GM20431 (cell line): ENCODE measurements around the gene PTPRZ1.

ENCODE experiments used
- in situ Hi-C: fragments of 300-500 bp; cut with MseI, MboI; formaldehyde crosslinking; loops from one replicate; pipeline ENCODE4 v1.15.0; 2020; ENCODE audit warnings: low sequenced_read_pairs; ENCODE audit not compliant: unreplicated experiment

PTPRZ1 gene

DNA sequence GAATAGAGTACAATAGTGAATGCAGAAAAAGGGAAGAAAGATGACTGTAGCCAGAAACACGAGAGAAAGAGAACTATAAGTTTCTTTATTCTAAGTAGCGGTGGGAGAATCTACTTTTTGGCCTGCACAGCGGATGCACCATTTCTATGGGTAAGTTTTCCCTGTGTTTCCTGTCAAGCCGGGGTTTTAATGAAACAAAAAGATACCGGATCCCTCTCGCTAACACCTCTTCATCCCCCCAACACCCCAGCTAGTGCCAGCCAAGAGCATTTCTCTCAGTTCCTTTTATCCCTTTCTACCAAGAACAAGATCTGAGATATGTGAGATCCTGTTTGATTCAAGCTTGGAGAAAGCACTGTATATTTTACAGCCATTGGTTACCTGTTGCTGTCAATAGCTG lies 14.7 kb downstream of the PTPRZ1 start:
- in situ Hi-C loops: no loop called here

DNA sequence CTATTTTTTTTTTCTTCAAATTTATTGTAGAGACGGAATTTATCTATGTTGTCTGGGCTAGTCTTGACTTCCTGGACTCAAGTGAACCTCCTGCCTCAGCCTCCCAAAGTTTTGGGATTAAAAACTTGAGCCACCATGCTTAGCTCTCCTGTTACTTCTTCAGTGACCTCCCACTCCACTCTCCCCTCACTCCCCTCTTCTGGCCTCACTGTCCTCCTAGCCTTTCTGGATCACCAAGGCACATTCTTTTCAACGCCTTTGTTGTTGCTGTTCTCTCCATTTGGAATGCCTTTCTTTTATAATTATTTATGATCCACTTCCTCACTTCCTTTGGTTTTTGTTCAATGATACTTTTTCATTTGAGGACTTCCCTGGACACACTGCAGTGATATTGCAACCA lies 17.9 kb downstream of the PTPRZ1 start:
- in situ Hi-C loops: no loop called here

DNA sequence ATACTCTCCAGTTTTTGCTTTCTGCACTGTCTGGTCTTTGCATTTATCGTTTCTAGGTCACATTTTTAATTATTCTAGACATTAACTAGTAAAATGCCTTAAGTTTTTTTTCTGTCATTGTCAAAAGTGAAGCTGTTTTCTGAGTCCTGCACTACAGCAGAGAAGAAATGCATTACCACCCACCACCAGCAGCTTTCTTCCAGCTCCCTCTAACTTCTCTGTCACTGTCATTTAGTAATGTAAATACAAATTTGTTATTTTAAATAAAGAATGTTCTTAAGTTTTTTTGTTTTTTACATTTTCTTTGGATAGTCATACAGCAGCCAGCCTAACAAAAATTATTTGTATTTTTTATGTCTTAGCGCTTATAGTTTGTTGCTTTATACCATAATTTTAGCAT lies 18.8 kb downstream of the PTPRZ1 start:
- in situ Hi-C loops: no loop called here

DNA sequence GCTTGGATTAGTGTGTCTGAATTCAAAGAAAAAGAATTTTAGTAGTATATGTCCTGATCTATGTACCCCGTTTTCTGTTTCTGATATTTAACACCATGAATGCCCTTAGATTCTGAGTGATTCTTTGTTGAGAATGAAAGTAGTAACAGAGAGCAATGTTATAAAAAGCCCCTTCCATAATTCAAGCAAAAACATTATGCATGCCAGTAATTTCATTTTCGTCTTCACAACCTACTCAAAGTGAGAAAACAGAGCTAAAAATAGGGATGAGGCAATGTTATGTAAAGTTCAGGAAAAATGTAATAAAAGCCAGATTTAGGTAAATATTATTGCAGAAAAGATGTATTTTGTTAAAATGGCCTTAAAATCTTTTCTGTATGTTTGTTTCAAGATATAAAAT lies 28.1 kb downstream of the PTPRZ1 start:
- in situ Hi-C loops: no loop called here

DNA sequence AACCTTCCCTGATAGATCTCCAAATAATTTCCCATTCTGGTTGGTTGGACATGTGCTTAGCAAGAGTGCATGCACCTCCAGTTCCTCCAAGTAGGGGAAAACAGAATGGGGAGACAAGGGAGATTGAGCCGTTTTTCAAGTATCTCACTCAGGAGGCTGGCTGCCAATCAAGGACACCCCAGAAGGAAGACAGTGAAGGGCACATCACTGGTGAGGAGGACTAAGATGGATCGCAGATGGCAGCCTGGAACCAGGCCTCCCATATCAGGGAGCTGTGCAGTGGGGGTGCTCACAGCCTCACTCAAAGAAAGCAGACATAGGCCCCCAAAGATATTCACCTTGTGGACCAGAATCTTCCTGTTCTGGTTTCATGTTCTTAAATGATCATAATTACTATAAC lies 31.2 kb downstream of the PTPRZ1 start:
- in situ Hi-C loops: no loop called here

DNA sequence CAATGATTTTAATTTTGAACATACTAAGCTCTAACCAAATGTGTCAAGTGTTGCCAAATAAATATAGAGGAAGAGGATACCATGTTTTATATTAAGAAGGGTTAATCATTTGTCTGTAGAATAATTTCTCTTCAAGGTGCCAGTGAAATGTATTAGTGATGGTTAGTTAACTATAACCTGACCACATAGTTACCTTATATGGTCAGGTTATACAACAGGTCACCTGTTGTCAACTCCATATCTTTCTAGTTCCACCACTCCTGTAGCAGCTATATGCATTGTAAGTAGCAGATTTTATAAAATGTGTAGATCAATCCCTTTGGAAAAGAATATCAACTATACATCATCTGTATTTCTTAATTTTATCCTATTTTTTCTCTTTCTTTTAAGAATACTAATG lies 35.1 kb downstream of the PTPRZ1 start:
- in situ Hi-C loops: no loop called here

DNA sequence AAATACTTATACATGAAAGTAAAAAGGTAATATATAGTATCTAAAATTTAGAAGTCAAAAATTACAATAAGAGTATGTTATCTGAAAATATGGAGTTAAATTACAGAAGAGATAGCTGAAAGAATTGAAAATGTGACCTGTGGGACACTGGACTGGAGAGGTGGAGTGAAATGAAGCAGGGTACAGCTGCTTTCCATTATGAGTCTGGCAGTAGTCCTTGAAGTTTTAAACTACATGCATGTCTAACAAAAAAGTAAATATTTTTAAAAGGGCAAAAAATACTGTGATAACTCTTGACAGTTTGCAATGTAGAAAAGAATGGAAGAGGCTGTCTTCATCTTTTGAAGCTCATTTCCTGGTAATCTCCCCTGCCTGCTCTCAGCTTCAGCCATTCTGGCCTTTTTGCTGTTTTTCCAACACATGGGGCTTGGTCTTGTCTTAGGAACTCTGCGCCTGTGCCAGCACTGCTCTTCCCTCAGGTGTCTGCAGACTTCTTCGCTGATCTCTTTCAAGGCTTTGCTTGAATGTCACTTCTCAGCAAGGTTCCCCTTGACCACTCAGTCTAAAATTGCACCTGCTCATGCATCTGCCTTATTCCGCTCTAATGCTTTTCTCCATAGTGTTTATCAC lies 36.9 kb downstream of the PTPRZ1 start:
- in situ Hi-C loops: no loop called here

DNA sequence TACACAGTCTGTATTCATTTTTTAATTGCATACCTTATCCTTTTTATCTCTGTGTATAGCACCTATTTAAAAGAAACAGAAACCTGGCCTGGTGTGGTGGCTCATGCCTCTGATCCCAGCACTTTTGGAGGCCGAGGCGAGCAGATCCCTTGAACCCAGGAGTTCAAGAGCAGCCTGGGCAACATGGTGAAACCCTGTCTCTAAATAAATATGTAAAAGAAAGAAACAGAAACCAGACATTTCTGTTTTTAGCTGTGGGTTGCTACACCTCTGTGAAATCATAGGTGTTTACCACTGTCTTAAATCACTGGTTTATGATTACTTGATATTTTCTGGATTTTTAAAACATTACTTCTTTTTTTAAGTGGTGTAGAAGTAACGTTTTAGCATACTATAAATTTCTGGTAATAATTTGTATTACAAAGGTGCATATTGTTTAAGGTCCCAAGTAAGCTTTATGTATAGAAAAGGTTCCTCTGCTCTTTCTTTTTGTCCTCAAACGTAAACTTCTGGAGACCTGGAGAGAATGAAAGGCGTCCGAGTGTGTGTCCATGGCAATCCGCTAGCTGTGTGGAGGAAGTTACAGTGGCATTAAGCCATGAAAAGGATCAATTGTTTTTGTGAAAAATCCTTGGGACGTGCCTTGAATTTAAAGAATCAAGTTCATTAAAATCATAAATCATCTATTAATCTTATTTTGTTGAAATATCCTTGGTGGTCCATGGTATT lies 41.1 kb downstream of the PTPRZ1 start:
- in situ Hi-C loops: no loop called here

DNA sequence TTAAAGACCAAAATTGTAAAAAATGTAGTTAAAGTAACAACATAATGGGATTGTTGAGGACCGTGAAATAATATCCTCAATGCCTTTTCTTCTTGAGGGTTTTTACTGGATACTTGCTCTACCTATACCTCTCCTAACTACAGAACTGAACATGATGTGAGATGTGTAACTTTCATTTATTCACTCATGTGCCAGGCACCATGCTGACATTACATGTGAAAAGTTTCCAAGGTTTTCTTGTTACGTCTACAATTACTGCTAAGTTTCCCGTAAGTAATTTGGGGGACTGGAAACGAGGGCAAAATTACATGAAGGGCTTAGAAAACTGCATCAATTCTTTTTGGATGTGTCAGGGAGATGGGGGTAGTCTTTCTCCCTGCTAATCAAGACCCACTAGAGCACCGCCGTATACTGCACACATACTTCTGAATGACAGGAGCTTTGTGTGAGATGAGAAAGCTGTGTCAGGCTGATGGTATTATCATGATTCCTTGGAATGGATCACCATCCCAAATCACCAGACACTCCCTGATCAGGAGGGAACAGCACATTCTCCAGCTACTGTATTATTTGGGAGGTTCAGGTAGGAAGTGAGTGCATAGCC lies 41.8 kb downstream of the PTPRZ1 start:
- in situ Hi-C loops: no loop called here

DNA sequence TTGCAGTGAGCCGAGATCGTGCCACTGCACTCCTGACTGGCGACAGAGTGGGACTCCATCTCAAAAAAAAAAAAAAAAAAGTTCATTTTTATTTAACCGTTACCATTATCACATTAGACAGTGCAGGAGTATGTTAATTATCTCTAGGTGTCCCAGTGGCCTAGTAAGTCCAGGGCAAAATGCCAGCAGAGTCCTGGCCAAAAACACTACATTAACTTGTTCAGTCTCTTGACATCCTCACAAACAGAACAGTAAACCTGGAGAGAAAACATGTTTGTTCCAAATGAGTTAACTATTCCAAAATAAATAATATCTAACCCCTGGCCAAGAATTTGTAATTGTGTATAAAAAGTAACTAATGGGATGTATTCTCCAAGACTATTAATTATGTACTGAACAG lies 43.2 kb downstream of the PTPRZ1 start:
- in situ Hi-C loops: no loop called here

DNA sequence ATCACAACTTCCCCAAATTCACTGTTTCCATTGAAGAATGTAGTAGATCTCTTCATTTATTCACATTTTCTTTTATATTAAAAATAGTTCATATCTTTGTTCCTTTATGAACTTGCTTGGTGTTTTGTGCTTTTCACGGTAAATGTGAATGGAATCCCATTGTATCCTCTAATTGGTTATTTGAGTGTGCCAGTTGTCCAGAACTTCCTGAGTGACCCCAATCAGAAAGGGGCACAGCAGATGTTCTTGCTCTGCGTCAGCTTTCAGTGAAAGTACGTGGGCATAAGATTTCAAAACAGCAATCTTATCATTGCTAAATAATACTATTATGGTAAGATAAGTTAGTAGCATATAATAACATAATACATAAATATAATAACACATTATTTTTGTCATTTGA lies 47.0 kb downstream of the PTPRZ1 start:
- in situ Hi-C loops: no loop called here

DNA sequence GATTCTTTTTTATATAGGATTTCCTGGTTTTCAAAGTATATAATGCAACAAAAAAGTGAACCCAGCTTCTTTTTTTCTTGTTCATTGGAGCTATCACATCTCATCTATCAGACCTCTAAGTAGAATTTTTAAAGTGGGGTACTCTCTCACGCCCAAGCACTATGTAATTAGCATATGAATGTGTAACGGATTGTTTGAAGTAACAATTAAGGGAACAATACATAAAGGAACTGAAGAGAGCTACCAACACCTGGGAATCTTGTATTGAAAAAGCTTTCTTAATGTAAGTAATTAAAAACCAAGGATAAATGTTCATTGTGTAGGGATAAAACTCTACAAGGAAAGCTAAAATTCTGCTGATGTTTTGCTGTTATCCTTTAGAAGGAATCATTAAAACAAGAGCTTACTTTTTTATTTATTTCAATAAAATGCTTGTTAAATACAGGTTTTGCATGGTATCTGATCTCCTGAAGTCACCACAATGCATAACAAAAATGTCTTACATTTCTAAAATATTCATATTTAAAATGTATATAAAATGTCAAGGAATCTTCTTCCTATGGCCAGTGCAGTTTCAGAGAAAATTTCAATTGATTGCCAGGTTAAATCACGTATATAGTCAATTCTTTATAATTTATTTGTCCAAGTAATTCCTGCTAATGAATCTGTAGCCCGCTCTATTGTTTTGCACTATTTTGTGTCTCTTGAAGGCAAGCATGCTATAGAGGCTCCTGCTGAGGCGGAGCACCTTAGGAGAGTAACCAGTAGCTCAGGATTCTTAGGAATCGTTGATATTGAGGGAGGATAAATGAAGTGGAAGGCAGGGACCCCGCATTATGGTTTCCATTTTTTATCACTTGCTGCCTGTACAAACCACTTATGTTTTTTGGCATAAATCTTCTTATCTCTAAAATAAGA lies 51.6 kb downstream of the PTPRZ1 start:
- in situ Hi-C loops: no loop called here

DNA sequence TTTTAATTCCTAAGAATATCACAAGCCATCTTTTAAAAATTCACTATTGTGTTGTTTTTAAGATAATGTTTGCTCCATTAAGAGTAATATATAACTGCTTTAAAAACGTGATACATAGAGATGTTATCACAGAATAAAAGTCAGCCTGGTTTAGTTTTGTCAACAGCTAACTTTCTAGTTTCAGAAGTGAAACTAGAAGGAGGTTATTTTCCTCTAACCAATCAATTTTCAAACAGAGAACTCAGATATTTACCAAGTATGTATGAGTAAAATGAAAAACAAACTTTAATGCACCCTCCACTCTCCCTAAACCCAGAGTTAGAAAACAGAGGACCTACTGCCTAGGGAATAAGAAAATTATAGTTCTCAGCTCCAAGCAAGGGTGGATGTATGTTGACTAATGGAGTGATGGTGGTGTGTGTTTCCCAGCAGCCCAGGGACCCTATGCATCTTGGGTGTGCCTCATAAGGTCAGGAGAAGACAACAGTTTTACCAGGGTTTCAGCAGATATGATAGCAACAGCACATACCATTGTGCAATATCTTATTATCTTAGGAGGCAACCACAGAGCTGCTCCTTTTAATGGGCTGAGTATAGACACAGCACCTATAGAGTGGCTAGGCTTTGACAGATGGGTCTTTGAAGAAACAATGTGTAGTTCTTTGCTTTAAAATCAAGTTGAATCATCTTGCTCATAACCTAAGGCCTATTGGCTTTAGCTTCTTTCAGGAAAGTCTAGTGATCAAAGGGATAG lies 58.4 kb downstream of the PTPRZ1 start:
- in situ Hi-C loops: no loop called here

DNA sequence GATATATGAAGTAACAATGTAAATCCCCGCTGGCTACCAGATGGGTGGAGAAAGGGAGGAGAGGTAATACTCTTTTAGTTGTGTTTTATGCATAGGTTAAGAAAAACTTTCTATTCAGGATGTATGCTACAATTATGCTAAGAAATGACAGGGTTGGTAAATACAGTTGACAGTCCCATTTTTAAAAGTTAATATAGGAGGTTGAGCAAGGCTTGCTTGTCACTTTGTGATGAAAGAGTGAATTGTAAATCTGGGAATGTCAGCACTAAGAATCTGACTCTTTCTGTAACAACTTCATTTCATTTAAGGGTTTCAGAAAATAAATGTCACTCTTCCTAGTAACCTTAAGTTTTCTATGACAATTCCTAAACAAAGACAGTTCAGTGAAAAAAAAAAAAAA lies 59.8 kb downstream of the PTPRZ1 start:
- in situ Hi-C loops: no loop called here

DNA sequence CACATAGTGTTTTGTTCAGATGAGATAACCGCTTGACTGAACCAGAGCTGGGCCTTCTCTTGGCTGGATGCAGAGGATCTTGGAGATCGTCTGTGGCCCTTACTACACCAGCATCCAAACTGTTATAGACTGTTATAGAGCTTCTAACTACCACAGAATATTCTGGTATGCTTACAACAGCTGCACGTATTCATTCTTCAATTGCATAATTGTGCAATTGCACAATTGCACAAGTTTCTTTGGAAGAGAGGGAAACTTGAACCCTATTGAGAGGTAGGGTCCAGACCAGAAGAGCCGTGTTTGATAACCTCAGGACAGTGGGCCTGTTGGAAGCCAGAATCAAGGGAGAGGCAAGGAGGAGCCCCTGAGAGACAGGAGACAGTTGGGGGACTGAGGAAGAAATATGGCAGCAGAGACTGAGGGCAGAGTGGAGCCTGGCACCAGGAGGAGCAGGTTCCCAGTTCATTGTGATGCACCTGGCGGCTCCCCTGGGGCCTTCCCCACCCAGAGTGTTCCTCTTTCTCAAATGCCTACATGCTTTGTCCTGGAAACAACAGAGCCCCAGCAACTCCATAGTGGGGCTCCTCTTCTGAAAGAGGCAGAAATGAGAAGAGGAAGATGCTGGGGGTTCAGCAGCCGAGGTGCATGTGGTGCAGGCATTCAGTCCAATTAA lies 64.1 kb downstream of the PTPRZ1 start:
- in situ Hi-C loops: no loop called here

DNA sequence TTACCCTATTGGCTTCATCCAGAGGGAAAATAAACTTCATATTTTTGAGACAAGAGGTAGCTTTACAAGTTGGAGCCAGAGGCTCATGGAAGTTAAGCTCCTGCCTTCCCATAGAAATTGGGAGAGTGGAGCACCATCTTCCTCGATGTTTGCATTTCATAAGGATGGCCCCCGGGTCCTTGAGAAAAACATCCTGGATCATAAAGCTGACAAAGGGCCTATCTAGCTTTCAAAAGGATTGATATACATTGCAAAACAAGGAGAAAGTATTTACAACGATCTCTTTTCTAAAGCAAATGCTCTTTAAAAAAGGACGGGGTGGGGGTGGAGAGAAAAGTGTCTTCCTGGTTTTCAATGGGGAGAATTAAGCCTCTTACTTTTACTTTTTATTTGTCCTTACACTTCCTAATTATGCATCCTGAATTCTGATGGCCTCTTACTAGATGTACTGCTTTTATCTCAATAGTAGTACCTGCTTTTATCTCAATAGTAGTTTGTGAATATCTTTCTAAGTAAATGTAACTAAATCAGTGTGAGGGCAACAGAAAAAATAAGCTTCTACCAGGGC lies 65.6 kb downstream of the PTPRZ1 start:
- in situ Hi-C loops: no loop called here

DNA sequence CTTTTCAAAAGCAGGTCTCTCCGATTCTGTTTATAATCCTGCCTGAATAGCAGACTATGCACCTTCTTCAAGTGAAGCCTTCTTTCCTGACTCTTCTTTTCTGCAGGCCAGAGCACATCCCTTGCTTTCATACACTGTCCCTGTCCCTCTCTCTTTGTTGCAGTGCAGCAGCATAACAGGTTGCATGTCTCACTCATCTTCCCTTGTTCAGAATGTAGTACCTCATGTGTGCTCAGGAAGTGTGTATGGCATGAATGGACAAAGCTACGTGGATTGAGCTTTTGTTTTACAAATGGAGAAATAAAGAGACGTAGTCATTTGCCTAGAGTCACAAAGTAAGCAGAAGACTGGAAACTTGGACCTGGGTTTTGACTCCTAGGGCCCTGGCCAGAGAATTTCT lies 68.0 kb downstream of the PTPRZ1 start:
- in situ Hi-C loops: no loop called here

DNA sequence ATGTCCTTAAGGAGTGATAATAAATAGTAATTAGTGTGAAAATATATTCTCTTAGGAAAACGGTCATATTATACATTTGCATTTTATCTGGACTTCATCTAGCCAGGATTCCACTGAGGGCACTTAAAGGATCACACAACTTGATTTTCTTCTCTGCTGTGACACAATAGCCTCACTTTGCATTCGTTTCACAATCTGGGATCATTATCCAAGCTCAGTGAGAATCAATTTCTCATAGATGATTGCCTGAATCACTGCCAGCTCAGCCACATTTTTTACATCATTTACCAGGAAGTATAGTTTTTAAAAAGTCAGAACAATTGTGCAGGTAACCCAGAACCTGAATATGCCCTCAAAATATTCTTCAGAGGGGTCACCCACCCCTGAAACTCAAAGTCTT lies 68.9 kb downstream of the PTPRZ1 start:
- in situ Hi-C loops: no loop called here

DNA sequence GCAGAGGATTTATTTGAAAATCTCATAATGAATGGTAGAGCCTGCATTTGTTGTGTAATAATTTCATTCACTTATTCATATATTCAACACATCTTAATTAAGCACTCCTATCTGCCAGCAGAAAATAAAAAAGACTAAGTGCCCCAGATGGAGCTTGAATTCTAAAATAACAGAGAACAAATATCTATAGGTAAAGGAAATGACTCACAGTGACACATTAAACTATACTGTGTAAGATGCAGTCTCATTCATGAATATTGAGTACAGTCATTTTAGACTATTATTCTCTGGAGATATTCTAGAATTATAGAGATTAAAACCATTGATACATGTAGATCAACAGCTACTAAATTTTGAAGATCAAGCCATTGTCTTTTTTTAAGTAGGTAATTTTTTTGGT lies 72.1 kb downstream of the PTPRZ1 start:
- in situ Hi-C loops: no loop called here
